Measurements from ENCODE around the gene CD6. TPM values are rescaled to one million over a fixed set of nuclear protein-coding genes. Genes with fewer than 3 reads are reported as not detected.
A peak's percentile ranks its signal among the peaks of the same experiment; 100 is the strongest.

The CD6 gene
- total and polyA plus RNA-seq, 4 experiments from 2014 or later: 281 to 428 (median 356) TPM

GRCh38 chr11:61046833-61047232 is 75.4 kb downstream of the CD6 start:
- POLR2A ChIA-PET (ENCODE audit: partially characterized antibody): interaction anchor here (1.0 to 24.4 kb wide), 8 partner anchors 8 to 65 kb away, joined by 3 to 1022 read pairs (median 4); partner anchors contain the start of gene CD5
- peaks cover 35 to 67% (median 44%) of the 10 kb centered on the region in 4 donors for H3K4me1 Mint-ChIP-seq

GRCh38 chr11:61048368-61049062 is 77.0 kb downstream of the CD6 start:
- H3K36me3 ChIP-seq (ENCODE audit: insufficient read depth, low read length): no peaks in the 10 kb centered on the region
- no peaks in the 10 kb centered on the region for H3K9me3 ChIP-seq (ENCODE audit: control insufficient read depth in 1 of 2, low read length in 2 of 2)
- H3K4me1 ChIP-seq (ENCODE audit: insufficient read depth, low read length): peaks cover 38% of the 10 kb centered on the region
- H3K4me3 ChIP-seq (ENCODE audit: low read length in 2 of 2): no peak overlapping the region
- ChIA-PET POLR2A (ENCODE audit: partially characterized antibody) (interaction anchor here (0.7 to 24.4 kb wide), 14 partner anchors 8 to 69 kb away, joined by 3 to 1022 read pairs (median 6); partner anchors contain the start of gene CD5), CTCF (ENCODE audit: partially characterized antibody) (interaction anchor here (1.0 to 2.7 kb wide), 2 partner anchors 17 to 81 kb away, joined by 3 to 8 read pairs; no protein-coding TSS in a partner anchor)
- no peak for DNase-seq
- H3K27ac ChIP-seq (ENCODE audit: low read depth, low read length): peak overlapping the region; percentile 27
- Mint-ChIP-seq H3K27ac (peak overlapping the region; percentile 45 to 95 (median 93)), H3K4me1 (peaks cover 27 to 60% (median 35%) of the 10 kb centered on the region in 4 donors), H3K36me3 (peaks cover 3 to 12% of the 10 kb centered on the region in 2 donors), H3K4me3 (peak overlapping the region in 6 of 8 donors; percentile 38 to 73 (median 64)), H3K9me3 (peaks cover 0 to 3% (median 0%) of the 10 kb centered on the region in 8 donors), H3K27me3 (no peaks in the 10 kb centered on the region)
- intact Hi-C loops (cut with micrococcal nuclease): no loop called here
- H3K27me3 ChIP-seq (ENCODE audit: insufficient read depth, low read length): no peaks in the 10 kb centered on the region

More at GRCh38 chr11:61046833-61047232, 75.4 kb downstream of the CD6 start:
- Histone ChIP-seq H3K4me3 (ENCODE audit: low read length in 2 of 2) (no peak overlapping the region), H3K9me3 (ENCODE audit: control insufficient read depth in 1 of 2, low read length in 2 of 2) (no peaks in the 10 kb centered on the region), H3K27me3 (ENCODE audit: insufficient read depth, low read length) (no peaks in the 10 kb centered on the region), H3K36me3 (ENCODE audit: insufficient read depth, low read length) (no peaks in the 10 kb centered on the region), H3K27ac (ENCODE audit: low read depth, low read length) (no peak overlapping the region), H3K4me1 (ENCODE audit: insufficient read depth, low read length) (peaks cover 43% of the 10 kb centered on the region)
- DNase-seq: no peak
- intact Hi-C loops (cut with micrococcal nuclease): no loop called here
- CTCF ChIA-PET (ENCODE audit: partially characterized antibody): interaction anchor here (0.9 to 2.7 kb wide), 6 partner anchors 9 to 75 kb away, joined by 3 to 8 read pairs (median 3); partner anchors contain the start of gene CD6
- H3K36me3 Mint-ChIP-seq: peaks cover 9 to 12% of the 10 kb centered on the region in 2 donors
- peak overlapping the region in 3 of 8 donors; percentile 17 to 49 (median 20) for H3K4me3 Mint-ChIP-seq
- H3K27me3 Mint-ChIP-seq: no peaks in the 10 kb centered on the region
- peak overlapping the region in 6 of 7 donors; percentile 3 to 67 (median 16) for H3K27ac Mint-ChIP-seq
- peaks cover 0 to 5% (median 0%) of the 10 kb centered on the region in 8 donors for H3K9me3 Mint-ChIP-seq

GRCh38 chr11:61049063-61049377 is 77.5 kb downstream of the CD6 start:
- peak overlapping the region; percentile 45 to 95 (median 93) for H3K27ac Mint-ChIP-seq
- H3K27ac ChIP-seq (ENCODE audit: low read depth, low read length): no peak overlapping the region
- H3K4me3 ChIP-seq (ENCODE audit: low read length in 2 of 2): no peak overlapping the region
- H3K9me3 ChIP-seq (ENCODE audit: control insufficient read depth in 1 of 2, low read length in 2 of 2): no peaks in the 10 kb centered on the region
- H3K4me3 Mint-ChIP-seq: peak overlapping the region in 6 of 8 donors; percentile 38 to 73 (median 64)
- H3K9me3 Mint-ChIP-seq: peaks cover 0 to 3% (median 0%) of the 10 kb centered on the region in 8 donors
- peaks cover 41% of the 10 kb centered on the region for H3K4me1 ChIP-seq (ENCODE audit: insufficient read depth, low read length)
- no peaks in the 10 kb centered on the region for H3K27me3 ChIP-seq (ENCODE audit: insufficient read depth, low read length)
- H3K36me3 Mint-ChIP-seq: peaks cover 3 to 12% of the 10 kb centered on the region in 2 donors
- peaks cover 32 to 65% (median 40%) of the 10 kb centered on the region in 4 donors for H3K4me1 Mint-ChIP-seq
- DNase-seq: peak in 1 of 5 donors; percentile 6
- ChIA-PET POLR2A (ENCODE audit: partially characterized antibody) (interaction anchor here (0.7 to 24.4 kb wide), 13 partner anchors 9 to 69 kb away, joined by 3 to 1022 read pairs (median 5); partner anchors contain the start of gene CD5), CTCF (ENCODE audit: partially characterized antibody) (interaction anchor here (1.0 to 2.7 kb wide), 2 partner anchors 17 to 80 kb away, joined by 3 to 8 read pairs; no protein-coding TSS in a partner anchor)
- intact Hi-C loops (cut with micrococcal nuclease): no loop called here
- no peaks in the 10 kb centered on the region for H3K27me3 Mint-ChIP-seq
- H3K36me3 ChIP-seq (ENCODE audit: insufficient read depth, low read length): no peaks in the 10 kb centered on the region

GRCh38 chr11:61049859-61050258 is 78.4 kb downstream of the CD6 start:
- H3K4me1 ChIP-seq (ENCODE audit: insufficient read depth, low read length): peaks cover 50% of the 10 kb centered on the region
- peaks cover 3 to 12% of the 10 kb centered on the region in 2 donors for H3K36me3 Mint-ChIP-seq
- intact Hi-C loops (cut with micrococcal nuclease): no loop called here
- ChIA-PET CTCF (ENCODE audit: partially characterized antibody) (interaction anchor here (1.0 to 1.8 kb wide), 2 partner anchors 11 to 79 kb away, joined by 3 to 5 read pairs; partner anchors contain the start of gene CD6), POLR2A (ENCODE audit: partially characterized antibody) (interaction anchor here (1.1 to 24.4 kb wide), 6 partner anchors 10 to 68 kb away, joined by 3 to 1022 read pairs (median 8); partner anchors contain the start of gene CD5)
- no peaks in the 10 kb centered on the region for H3K36me3 ChIP-seq (ENCODE audit: insufficient read depth, low read length)
- H3K27me3 Mint-ChIP-seq: no peaks in the 10 kb centered on the region
- H3K4me3 ChIP-seq (ENCODE audit: low read length in 2 of 2): no peak overlapping the region
- H3K27ac Mint-ChIP-seq: peak overlapping the region; percentile 26 to 84 (median 71)
- DNase-seq: no peak
- no peaks in the 10 kb centered on the region for H3K27me3 ChIP-seq (ENCODE audit: insufficient read depth, low read length)
- H3K4me3 Mint-ChIP-seq: peak overlapping the region in 2 of 8 donors; percentile 41 to 63
- no peak overlapping the region for H3K27ac ChIP-seq (ENCODE audit: low read depth, low read length)
- H3K9me3 ChIP-seq (ENCODE audit: control insufficient read depth in 1 of 2, low read length in 2 of 2): no peaks in the 10 kb centered on the region
- peaks cover 0 to 3% (median 0%) of the 10 kb centered on the region in 8 donors for H3K9me3 Mint-ChIP-seq
- H3K4me1 Mint-ChIP-seq: peaks cover 36 to 71% (median 44%) of the 10 kb centered on the region in 4 donors

DNA sequence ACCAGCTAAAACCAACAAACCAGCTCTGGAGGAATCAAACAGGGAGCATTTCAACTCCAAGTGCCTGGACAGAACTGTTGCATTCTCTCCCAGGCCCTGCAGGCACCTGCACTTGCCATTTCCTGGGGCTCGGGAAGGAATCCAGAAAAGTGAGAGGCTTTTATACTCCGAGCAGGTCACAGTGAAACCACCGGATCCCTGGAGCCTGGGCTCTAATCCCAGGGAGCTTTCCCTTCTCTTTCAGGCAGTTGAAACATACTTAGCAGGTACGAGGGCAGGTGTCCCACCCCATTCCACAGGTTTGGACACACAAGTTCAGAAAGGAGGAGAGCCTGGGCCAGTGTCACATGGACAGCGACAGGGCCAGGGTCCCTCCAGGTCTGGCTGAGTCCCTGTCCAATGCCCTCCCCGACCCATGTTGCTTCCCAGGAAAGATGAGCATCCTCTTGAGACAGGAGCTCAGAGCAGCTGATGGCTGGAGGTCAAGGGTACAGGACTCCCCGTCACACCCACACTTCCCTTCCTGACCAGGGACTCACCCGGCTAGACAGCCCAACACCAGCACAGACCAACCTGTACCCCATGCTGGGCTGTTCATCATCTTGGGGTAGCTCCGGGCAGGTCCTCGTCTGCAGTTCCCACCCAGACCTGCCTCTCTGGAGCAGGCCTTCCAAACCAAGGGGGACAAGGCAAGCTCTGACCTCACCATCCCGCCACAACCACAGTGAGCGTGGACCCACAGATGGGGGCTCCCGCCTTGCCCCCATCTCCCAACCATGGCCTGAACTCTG is 80.9 kb downstream of the CD6 start:
- POLR2A ChIA-PET (ENCODE audit: partially characterized antibody): interaction anchor here (0.8 to 24.4 kb wide), 11 partner anchors 10 to 70 kb away, joined by 3 to 1022 read pairs (median 3); no protein-coding TSS in a partner anchor
- Histone ChIP-seq H3K36me3 (ENCODE audit: insufficient read depth, low read length) (no peaks in the 10 kb centered on the region), H3K4me1 (ENCODE audit: insufficient read depth, low read length) (peaks cover 55% of the 10 kb centered on the region)

DNA sequence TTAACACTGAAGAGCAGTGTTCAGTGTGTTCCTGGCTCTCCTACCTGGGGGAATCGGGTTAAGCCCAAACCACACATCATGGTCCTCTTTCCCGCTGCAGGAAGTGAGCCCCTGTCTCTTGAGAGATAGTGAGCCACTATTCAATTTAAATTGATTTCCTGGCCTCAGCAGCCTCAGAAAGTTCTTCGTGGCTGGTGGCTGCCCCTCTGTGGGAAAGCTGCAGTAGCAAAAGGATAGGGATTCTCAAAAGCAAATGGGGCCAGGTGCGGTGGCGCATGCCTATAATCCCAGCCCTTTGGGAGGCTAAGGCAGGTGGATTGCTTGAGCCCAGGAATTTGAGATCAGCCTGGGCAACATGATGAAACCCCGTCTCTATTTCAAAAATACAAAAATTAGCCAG is 81.7 kb downstream of the CD6 start:
- peak overlapping the region in 3 of 8 donors; percentile 32 to 60 (median 48) for H3K4me3 Mint-ChIP-seq
- H3K4me1 Mint-ChIP-seq: peaks cover 38 to 74% (median 44%) of the 10 kb centered on the region in 4 donors
- H3K27me3 Mint-ChIP-seq: no peaks in the 10 kb centered on the region

More for the DNA sequence above, 80.9 kb downstream of the CD6 start:
- Mint-ChIP-seq H3K36me3 (peaks cover 3 to 12% of the 10 kb centered on the region in 2 donors), H3K9me3 (peaks cover 0 to 3% (median 0%) of the 10 kb centered on the region in 8 donors), H3K4me1 (peaks cover 39 to 76% (median 49%) of the 10 kb centered on the region in 4 donors), H3K27ac (peak overlapping the region in 3 of 7 donors; percentile 41 to 92 (median 65)), H3K4me3 (no peak overlapping the region), H3K27me3 (no peaks in the 10 kb centered on the region)
- H3K27me3 ChIP-seq (ENCODE audit: insufficient read depth, low read length): no peaks in the 10 kb centered on the region
- CTCF ChIA-PET (ENCODE audit: partially characterized antibody): interaction anchor here (0.9 to 2.3 kb wide), 7 partner anchors 9 to 137 kb away, joined by 3 to 10 read pairs (median 3); no protein-coding TSS in a partner anchor
- H3K27ac ChIP-seq (ENCODE audit: low read depth, low read length): no peak overlapping the region
- H3K9me3 ChIP-seq (ENCODE audit: control insufficient read depth in 1 of 2, low read length in 2 of 2): no peaks in the 10 kb centered on the region
- intact Hi-C loops (cut with micrococcal nuclease): no loop called here
- H3K4me3 ChIP-seq (ENCODE audit: low read length in 2 of 2): no peak overlapping the region
- no peak for DNase-seq

More for the DNA sequence above, 81.7 kb downstream of the CD6 start:
- intact Hi-C loops (cut with micrococcal nuclease): no loop called here
- no peak overlapping the region for H3K27ac ChIP-seq (ENCODE audit: low read depth, low read length)
- DNase-seq: no peak
- Mint-ChIP-seq H3K36me3 (peaks cover 3 to 8% of the 10 kb centered on the region in 2 donors), H3K27ac (peak overlapping the region in 6 of 7 donors; percentile 49 to 92 (median 69)), H3K9me3 (peaks cover 0 to 3% (median 0%) of the 10 kb centered on the region in 8 donors)
- no peaks in the 10 kb centered on the region for H3K9me3 ChIP-seq (ENCODE audit: control insufficient read depth in 1 of 2, low read length in 2 of 2)
- H3K36me3 ChIP-seq (ENCODE audit: insufficient read depth, low read length): no peaks in the 10 kb centered on the region
- POLR2A ChIA-PET (ENCODE audit: partially characterized antibody): interaction anchor here (0.9 to 24.4 kb wide), 8 partner anchors 11 to 71 kb away, joined by 3 to 1022 read pairs (median 6); no protein-coding TSS in a partner anchor
- H3K4me3 ChIP-seq (ENCODE audit: low read length in 2 of 2): no peak overlapping the region
- H3K4me1 ChIP-seq (ENCODE audit: insufficient read depth, low read length): peaks cover 52% of the 10 kb centered on the region
- H3K27me3 ChIP-seq (ENCODE audit: insufficient read depth, low read length): no peaks in the 10 kb centered on the region
- CTCF ChIA-PET (ENCODE audit: partially characterized antibody): interaction anchor here (1.0 to 1.9 kb wide), 4 partner anchors 71 to 83 kb away, joined by 3 to 4 read pairs (median 4); partner anchors contain the start of gene CD6

Measured in CD4-positive, alpha-beta memory T cell (primary cell).